HCT116 (cell line): Measurements from ENCODE around the gene LY86. TPM values are rescaled to one million over a fixed set of nuclear protein-coding genes. Genes with fewer than 3 reads are reported as not detected.

Experiments
- ATAC-seq: fragments of 200-7000 bp; cut with Tn5 transposase; 2 replicates; pipeline ENCODE4 v1.9.1; 2020; ENCODE audit warnings: mild to moderate bottlenecking, moderate library complexity
- BruUV-seq: library from RNA; stranded (reverse); fragments of 400-500 nt; replicated peaks from 2 replicates; lab custom pipeline; 2021; lab: Mats Ljungman, UMichigan
- CTCF ChIA-PET: fragments of 300-600 bp; sonication (Branson Sonifier 250); formaldehyde crosslinking; loops from one replicate; lab custom pipeline; 2021; ENCODE audit warnings: antibody characterized with exemption; lab: Charles Lee
- POLR2A ChIA-PET: fragments of 300-600, 350-600 bp; sonication (Branson Sonifier 250); formaldehyde crosslinking; loops from one replicate; lab custom pipeline; 2021; ENCODE audit warnings: antibody characterized with exemption; lab: Charles Lee
- RAD21 ChIA-PET, 2 experiments: fragments of 300-600 bp; sonication (Branson Sonifier 250); formaldehyde crosslinking; loops; one replicate each; lab custom pipeline; 2023; ENCODE audit warnings: low total read pairs in 2 of 2; ENCODE audit not compliant: uncharacterized antibody in 2 of 2, unreplicated experiment in 2 of 2, low non-redundant PET in 1 of 2; lab: Charles Lee
- DNase-seq: peaks from one replicate; pipeline ENCODE4 v3.0.0-alpha.2; 2010; ENCODE audit warnings: low read depth, low spot score
- H2AFZ ChIP-seq: fragments of 200-600 bp; shearing (Covaris generic), sonication (generic); 2 replicates; pipeline ENCODE4 v1.6.1; 2017; ENCODE audit warnings: low read depth, mixed run types, mixed read lengths, antibody characterized with exemption, low read length; ENCODE audit not compliant: poor library complexity, severe bottlenecking
- H3K27ac ChIP-seq: 2 replicates; pipeline ENCODE4 v1.5.1; 2012; ENCODE audit warnings: low read depth, low read length
- H3K27me3 ChIP-seq: fragments of 200-600 bp; sonication (generic); 2 replicates; pipeline ENCODE4 v1.6.1; 2016; ENCODE audit warnings: mixed run types, low read length, mixed read lengths; ENCODE audit not compliant: insufficient read depth
- H3K36me3 ChIP-seq, 2 experiments: fragments of 200-500 bp in 1 of 2; fragments of 200-600 bp in 1 of 2; sonication (Bioruptor generic) in 1 of 2; sonication (generic) in 1 of 2; 2 replicates each; pipeline versions ENCODE4 v1.5.1 to v1.6.1; 2014 to 2016; ENCODE audit warnings: low read length in 2 of 2, inconsistent platforms in 1 of 2, mixed read lengths in 1 of 2, mixed run types in 1 of 2; ENCODE audit not compliant: insufficient read depth in 2 of 2, control insufficient read depth in 1 of 2
- H3K4me1 ChIP-seq, 2 experiments: fragments of 200-600 bp in 1 of 2; sonication (generic) in 1 of 2; 2 replicates each; pipeline versions ENCODE4 v1.5.1 to v1.6.1; 2012 to 2017; ENCODE audit warnings: low read length in 2 of 2, inconsistent platforms in 1 of 2, mild to moderate bottlenecking in 1 of 2, mixed read lengths in 1 of 2, mixed run types in 1 of 2, moderate library complexity in 1 of 2; ENCODE audit not compliant: insufficient read depth in 2 of 2, control insufficient read depth in 1 of 2
- H3K4me2 ChIP-seq: fragments of 200-600 bp; sonication (generic); 2 replicates; pipeline ENCODE4 v1.6.1; 2017; ENCODE audit warnings: mixed run types, low read length, mixed read lengths
- H3K4me3 ChIP-seq, 2 experiments: fragments of 200-600 bp in 1 of 2; sonication (generic) in 1 of 2; replicated peaks in 1 of 2; 2 replicates each; pipeline ENCODE4 v1.5.1; 2011 to 2016; ENCODE audit warnings: low read length in 2 of 2, control low read depth in 1 of 2, low read depth in 1 of 2, mild to moderate bottlenecking in 1 of 2, mixed read lengths in 1 of 2, mixed run types in 1 of 2
- H3K79me2 ChIP-seq: fragments of 200-600 bp; sonication (generic); 2 replicates; pipeline ENCODE4 v1.6.1; 2017; ENCODE audit warnings: mild to moderate bottlenecking, mixed run types, low read length, moderate library complexity, mixed read lengths; ENCODE audit not compliant: insufficient read depth
- H3K9ac ChIP-seq: fragments of 200-600 bp; sonication (generic); 2 replicates; pipeline ENCODE4 v1.6.1; 2016; ENCODE audit warnings: low read length, mixed read lengths
- H3K9me2 ChIP-seq: fragments of 200-600 bp; sonication (generic), shearing (Covaris generic); 2 replicates; pipeline ENCODE4 v1.6.1; 2017; ENCODE audit warnings: mixed run types, mild to moderate bottlenecking, moderate library complexity; ENCODE audit not compliant: insufficient read depth
- H3K9me3 ChIP-seq, 2 experiments: fragments of 200-500 bp in 1 of 2; fragments of 200-600 bp in 1 of 2; sonication (Bioruptor generic) in 1 of 2; sonication (generic) in 1 of 2; 2 replicates each; pipeline ENCODE4 v1.6.1; 2014 to 2017; ENCODE audit warnings: low read length in 2 of 2, mixed read lengths in 2 of 2, inconsistent platforms in 1 of 2, low read depth in 1 of 2, mild to moderate bottlenecking in 1 of 2, mixed run types in 1 of 2, moderate library complexity in 1 of 2; ENCODE audit not compliant: control insufficient read depth in 1 of 2, insufficient read depth in 1 of 2
- H4K20me1 ChIP-seq: fragments of 200-600 bp; sonication (generic), shearing (Covaris generic); 2 replicates; pipeline ENCODE4 v1.6.1; 2017; ENCODE audit warnings: mixed run types, mild to moderate bottlenecking, moderate library complexity; ENCODE audit not compliant: insufficient read depth
- CBX3 ChIP-seq: IDR thresholded peaks from 2 replicates; pipeline ENCODE4 v1.6.1; 2012; ENCODE audit warnings: low read depth
- CEBPB ChIP-seq: IDR thresholded peaks from 2 replicates; pipeline ENCODE4 v1.6.1; 2012; ENCODE audit warnings: low read depth
- CTCF ChIP-seq, 3 experiments: fragments of 200-600 bp in 1 of 3; sonication (generic) in 1 of 3; IDR thresholded peaks in 2 of 3; conservative IDR thresholded peaks in 1 of 3; 2 replicates each; pipeline ENCODE4 v1.5.1; 2012 to 2017; ENCODE audit warnings: low read depth in 2 of 3, low read length in 2 of 3, antibody characterized with exemption in 1 of 3, borderline replicate concordance in 1 of 3, control low read depth in 1 of 3, mild to moderate bottlenecking in 1 of 3, mixed read lengths in 1 of 3, mixed run types in 1 of 3, moderate library complexity in 1 of 3; ENCODE audit not compliant: insufficient read depth in 1 of 3
- POLR2A ChIP-seq: IDR thresholded peaks from 2 replicates; pipeline ENCODE4 v1.7.0; 2011; ENCODE audit warnings: borderline replicate concordance; ENCODE audit not compliant: insufficient read depth, insufficient read length; ENCODE audit errors: extremely low read depth
- POLR2AphosphoS5 ChIP-seq: IDR thresholded peaks from 2 replicates; pipeline ENCODE4 v1.6.1; 2011; ENCODE audit warnings: mild to moderate bottlenecking, low read depth, low read length, moderate library complexity
- REST ChIP-seq: IDR thresholded peaks from 2 replicates; pipeline ENCODE4 v1.6.1; 2012; ENCODE audit warnings: low read depth
- TCF7L2 ChIP-seq: IDR thresholded peaks from 2 replicates; pipeline ENCODE4 v1.7.0; 2011; ENCODE audit warnings: borderline replicate concordance, inconsistent platforms; ENCODE audit not compliant: insufficient read depth, insufficient read length; ENCODE audit errors: extremely low read depth
- intact Hi-C: fragments of 100-400 bp; cut with micrococcal nuclease; formaldehyde crosslinking; loops from 2 replicates; pipeline ENCODE4 v1.10.0; 2022
- total RNA-seq: library from RNA; stranded (reverse); gene quantifications from one replicate; pipeline ENCODE4 v1.2.1, GENCODE V29; 2021; ENCODE audit not compliant: unreplicated experiment

Gene LY86
- total RNA-seq, 1 experiment from 2014 or later = not detected

GRCh38 chr6:6694368-6694780, 105.9 kb downstream of the LY86 start:
- no TSS peak for BruUV-seq
- Histone ChIP-seq H3K79me2 (no peaks in the 10 kb centered on the region), H3K9ac (no peak overlapping the region), H4K20me1 (no peaks in the 10 kb centered on the region), H2AFZ (no peak overlapping the region), H3K4me1 (peaks cover 15 to 32% of the 10 kb centered on the region in 2 experiments), H3K4me3 (no peak overlapping the region), H3K9me2 (no peaks in the 10 kb centered on the region), H3K27me3 (no peaks in the 10 kb centered on the region), H3K4me2 (peak overlapping the region; percentile 43), H3K9me3 (no peaks in the 10 kb centered on the region), H3K27ac (peak overlapping the region; percentile 13; the same call in 1 of the 2 replicates), H3K36me3 (no peaks in the 10 kb centered on the region)
- ChIA-PET POLR2A (interaction anchor here (1.2 kb wide), 1 partner anchor 8 kb away, joined by 3 read pairs; no protein-coding TSS in a partner anchor), RAD21 (no interaction called here), CTCF (interaction anchor here (0.6 to 0.9 kb wide), 2 partner anchors 17 to 1446 kb away, joined by 3 to 6 read pairs; no protein-coding TSS in a partner anchor)
- intact Hi-C loops = no loop called here
- DNase-seq (no peak), ATAC-seq (peak; percentile 82)
- TF ChIP-seq POLR2A (no peak), TCF7L2 (no peak), CTCF (IDR thresholded peaks at IDR 0.05 in 2 of 3, conservative IDR thresholded peaks at IDR 0.05 in 1 of 3; ENCODE audit: borderline replicate concordance in 1 of 3, insufficient read depth in 1 of 3, low read depth in 2 of 3, low read length in 2 of 3) (peak in 2 of 3 experiments; percentile 38 to 53; a peak in 4 of 6 replicates), POLR2AphosphoS5 (no peak), CBX3 (no peak), REST (no peak), CEBPB (no peak)
